PC-9 (cell line): ENCODE results near the gene GBX2. TPM values are rescaled to one million over a fixed set of nuclear protein-coding genes. Genes with fewer than 3 reads are reported as not detected.

Source experiments
- BruUV-seq: library from RNA; stranded (reverse); fragments of 400-500 nt; replicated peaks from 2 replicates; lab custom pipeline; 2021; lab: Mats Ljungman, UMichigan
- CTCF ChIA-PET: fragments of 300-600 bp; sonication (Branson Sonifier 250); formaldehyde crosslinking; loops from one replicate; lab custom pipeline; 2022; ENCODE audit warnings: antibody characterized with exemption; lab: Charles Lee
- POLR2A ChIA-PET: fragments of 300-600 bp; sonication (Branson Sonifier 250); formaldehyde crosslinking; loops from one replicate; lab custom pipeline; 2022; ENCODE audit warnings: antibody characterized with exemption; ENCODE audit not compliant: unreplicated experiment; lab: Charles Lee
- DNase-seq, 2 experiments: peaks; one replicate each; pipeline versions ENCODE4 v3.0.0 to v3.0.0-alpha.2; 2015 to 2022; ENCODE audit warnings: mixed read lengths in 1 of 2
- H2AFZ ChIP-seq: fragments of 200-600 bp; sonication (generic); 2 replicates; pipeline ENCODE4 v1.8.1; 2017; ENCODE audit warnings: antibody characterized with exemption
- H3F3A ChIP-seq: fragments of 200-600 bp; sonication (generic); 2 replicates; pipeline ENCODE4 v1.8.1; 2017; ENCODE audit warnings: antibody characterized with exemption, mild to moderate bottlenecking, low read depth; ENCODE audit not compliant: insufficient read depth
- H3K27ac ChIP-seq: fragments of 200-600 bp; sonication (generic); 2 replicates; pipeline ENCODE4 v1.6.1; 2016; ENCODE audit warnings: mixed run types
- H3K27me3 ChIP-seq: fragments of 200-600 bp; sonication (generic); 2 replicates; pipeline ENCODE4 v1.6.1; 2016; ENCODE audit warnings: low read depth, mixed run types; ENCODE audit not compliant: insufficient read depth
- H3K36me3 ChIP-seq: fragments of 200-600 bp; sonication (generic); 2 replicates; pipeline ENCODE4 v1.6.1; 2016; ENCODE audit warnings: low read depth, mixed run types
- H3K4me1 ChIP-seq: fragments of 200-600 bp; sonication (generic); replicated peaks from 2 replicates; pipeline ENCODE4 v1.6.1; 2016; ENCODE audit warnings: mixed run types; ENCODE audit not compliant: insufficient read depth
- H3K4me2 ChIP-seq: fragments of 200-600 bp; sonication (generic); 2 replicates; pipeline ENCODE4 v1.6.1; 2017; ENCODE audit warnings: mixed run types
- H3K4me3 ChIP-seq: fragments of 200-600 bp; sonication (generic); 2 replicates; pipeline ENCODE4 v1.6.1; 2016; ENCODE audit warnings: mixed run types
- H3K79me2 ChIP-seq: fragments of 200-600 bp; sonication (generic); 2 replicates; pipeline ENCODE4 v1.6.1; 2017; ENCODE audit warnings: low read depth, mixed run types
- H3K9me2 ChIP-seq: fragments of 200-600 bp; sonication (generic); 2 replicates; pipeline ENCODE4 v1.8.1; 2017; ENCODE audit warnings: mild to moderate bottlenecking; ENCODE audit not compliant: insufficient read depth
- H3K9me3 ChIP-seq: fragments of 200-600 bp; sonication (generic); 2 replicates; pipeline ENCODE4 v1.8.1; 2016; ENCODE audit warnings: low read depth; ENCODE audit not compliant: insufficient read depth
- H4K20me1 ChIP-seq: fragments of 200-600 bp; sonication (generic); 2 replicates; pipeline ENCODE4 v1.8.1; 2017; ENCODE audit not compliant: insufficient read depth
- EZH2 ChIP-seq: fragments of 200-600 bp; sonication (generic); IDR thresholded peaks from 2 replicates; pipeline ENCODE4 v1.8.0; 2017; ENCODE audit warnings: antibody characterized with exemption, low read depth
- intact Hi-C: fragments of 100-400 bp; cut with micrococcal nuclease; formaldehyde crosslinking; loops from one replicate; pipeline ENCODE4 v1.10.0; 2022; ENCODE audit not compliant: unreplicated experiment
- total RNA-seq: library from RNA; stranded (reverse); gene quantifications from 2 replicates; pipeline ENCODE4 v1.2.3, GENCODE V29; 2021
- TF ChIP-seq, protein P1 (sequence below): fragments of 200-600 bp; sonication (generic); conservative IDR thresholded peaks from 2 replicates; pipeline ENCODE4 v1.6.1; 2017; ENCODE audit warnings: mixed run types, antibody characterized with exemption, mild to moderate bottlenecking, moderate library complexity

The GBX2 gene
- total RNA-seq, 1 experiment from 2014 or later, result not detected

DNA sequence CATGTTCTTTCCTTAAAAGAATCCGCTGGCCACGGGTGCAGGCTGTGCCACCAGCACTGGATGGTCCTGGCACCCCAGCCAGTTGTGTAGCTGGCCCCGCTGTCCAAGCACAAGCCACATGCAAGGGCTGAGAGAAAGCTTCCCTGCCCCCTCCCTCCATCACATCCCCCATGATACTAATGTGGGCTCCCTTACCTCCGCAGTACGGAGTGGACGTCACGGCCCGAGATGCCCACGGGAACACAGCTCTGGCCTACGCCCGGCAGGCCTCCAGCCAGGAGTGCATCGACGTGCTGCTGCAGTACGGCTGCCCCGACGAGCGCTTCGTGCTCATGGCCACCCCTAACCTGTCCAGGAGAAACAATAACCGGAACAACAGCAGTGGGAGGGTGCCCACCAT is 44.5 kb downstream of the GBX2 start:
- H4K20me1 ChIP-seq, result 0 out of 2 replicates have a peak, but pooled peaks cover 8% of the 10 kb centered on the region
- no peaks in the 10 kb centered on the region for H3K9me3 ChIP-seq
- no peak overlapping the region for H3K27ac ChIP-seq
- CTCF ChIA-PET, result no interaction called here
- H3K4me2 ChIP-seq, result no peak overlapping the region
- intact Hi-C loops, result no loop called here
- no peak for DNase-seq
- H3K36me3 ChIP-seq, result 0 out of 2 replicates have a peak, but pooled peaks cover 3% of the 10 kb centered on the region
- no peaks in the 10 kb centered on the region for H3K9me2 ChIP-seq
- POLR2A ChIA-PET, result no interaction called here
- no peak overlapping the region for H3K4me3 ChIP-seq
- H3K27me3 ChIP-seq, result no peaks in the 10 kb centered on the region
- no peak overlapping the region for H2AFZ ChIP-seq
- BruUV-seq, result no TSS peak
- H3F3A ChIP-seq, result peaks cover 16% of the 10 kb centered on the region; the same call in 1 of the 2 replicates
- H3K79me2 ChIP-seq, result no peaks in the 10 kb centered on the region
- TF ChIP-seq, protein P1, sequence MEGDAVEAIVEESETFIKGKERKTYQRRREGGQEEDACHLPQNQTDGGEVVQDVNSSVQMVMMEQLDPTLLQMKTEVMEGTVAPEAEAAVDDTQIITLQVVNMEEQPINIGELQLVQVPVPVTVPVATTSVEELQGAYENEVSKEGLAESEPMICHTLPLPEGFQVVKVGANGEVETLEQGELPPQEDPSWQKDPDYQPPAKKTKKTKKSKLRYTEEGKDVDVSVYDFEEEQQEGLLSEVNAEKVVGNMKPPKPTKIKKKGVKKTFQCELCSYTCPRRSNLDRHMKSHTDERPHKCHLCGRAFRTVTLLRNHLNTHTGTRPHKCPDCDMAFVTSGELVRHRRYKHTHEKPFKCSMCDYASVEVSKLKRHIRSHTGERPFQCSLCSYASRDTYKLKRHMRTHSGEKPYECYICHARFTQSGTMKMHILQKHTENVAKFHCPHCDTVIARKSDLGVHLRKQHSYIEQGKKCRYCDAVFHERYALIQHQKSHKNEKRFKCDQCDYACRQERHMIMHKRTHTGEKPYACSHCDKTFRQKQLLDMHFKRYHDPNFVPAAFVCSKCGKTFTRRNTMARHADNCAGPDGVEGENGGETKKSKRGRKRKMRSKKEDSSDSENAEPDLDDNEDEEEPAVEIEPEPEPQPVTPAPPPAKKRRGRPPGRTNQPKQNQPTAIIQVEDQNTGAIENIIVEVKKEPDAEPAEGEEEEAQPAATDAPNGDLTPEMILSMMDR, result no peak
- no peak for TF ChIP-seq EZH2
- no peaks in the 10 kb centered on the region for H3K4me1 ChIP-seq

DNA sequence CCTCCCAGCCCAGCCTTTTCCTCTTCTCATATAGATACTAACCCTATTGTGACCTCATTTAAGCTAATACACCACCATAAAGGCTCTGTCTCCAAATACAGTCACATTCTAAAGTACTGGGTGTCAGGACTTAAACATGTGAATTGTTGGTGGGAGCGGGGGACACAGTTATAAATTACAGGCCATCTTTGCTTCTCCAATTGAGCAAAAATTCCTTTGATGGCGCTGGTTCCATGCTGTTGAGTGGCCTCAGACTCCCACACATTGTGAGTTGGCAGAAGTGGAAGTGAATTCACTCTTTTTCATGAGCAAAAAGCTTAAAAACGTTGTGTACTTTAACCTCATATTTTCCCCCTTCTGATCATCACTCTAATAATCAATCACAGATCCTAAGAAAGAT is 46.0 kb downstream of the GBX2 start:
- Histone ChIP-seq H3K27ac (no peak overlapping the region), H3K4me2 (no peak overlapping the region), H3K4me3 (no peak overlapping the region), H3K9me2 (no peaks in the 10 kb centered on the region), H3K9me3 (no peaks in the 10 kb centered on the region), H4K20me1 (0 out of 2 replicates have a peak, but pooled peaks cover 13% of the 10 kb centered on the region), H3K79me2 (no peaks in the 10 kb centered on the region), H3K4me1 (no peaks in the 10 kb centered on the region), H3K27me3 (no peaks in the 10 kb centered on the region), H3K36me3 (0 out of 2 replicates have a peak, but pooled peaks cover 3% of the 10 kb centered on the region), H3F3A (peaks cover 16% of the 10 kb centered on the region; the same call in 1 of the 2 replicates), H2AFZ (no peak overlapping the region)
- BruUV-seq, result no TSS peak
- CTCF ChIA-PET, result no interaction called here
- intact Hi-C loops, result no loop called here
- no peak for DNase-seq
- TF ChIP-seq, protein P1, result no peak
- no peak for TF ChIP-seq EZH2
- POLR2A ChIA-PET, result no interaction called here

GRCh38 chr2:236121546-236121945 is 46.6 kb downstream of the GBX2 start:
- H4K20me1 ChIP-seq, result peaks cover 16% of the 10 kb centered on the region; the same call in 1 of the 2 replicates
- CTCF ChIA-PET, result no interaction called here
- H3K27ac ChIP-seq, result no peak overlapping the region
- 0 out of 2 replicates have a peak, but pooled peaks cover 3% of the 10 kb centered on the region for H3K36me3 ChIP-seq
- H3K4me1 ChIP-seq, result no peaks in the 10 kb centered on the region
- no peak overlapping the region for H3K4me3 ChIP-seq
- H3K9me2 ChIP-seq, result no peaks in the 10 kb centered on the region
- H3F3A ChIP-seq, result peaks cover 16% of the 10 kb centered on the region; the same call in 1 of the 2 replicates
- no peaks in the 10 kb centered on the region for H3K79me2 ChIP-seq
- no peak overlapping the region for H2AFZ ChIP-seq
- intact Hi-C loops, result no loop called here
- H3K4me2 ChIP-seq, result no peak overlapping the region
- H3K9me3 ChIP-seq, result no peaks in the 10 kb centered on the region
- H3K27me3 ChIP-seq, result no peaks in the 10 kb centered on the region
- POLR2A ChIA-PET, result no interaction called here
- TF ChIP-seq, protein P1, result no peak
- TF ChIP-seq EZH2, result no peak
- no TSS peak for BruUV-seq
- no peak for DNase-seq
